Cortex of kidney (tissue), 1 donor: ENCODE measurements around the gene SC5D.
A peak's percentile ranks its signal among the peaks of the same experiment; 100 is the strongest.

Experiments
- DNase-seq: peaks from one replicate; lab custom pipeline; 2025; lab: John Stamatoyannopoulos, UW

The SC5D gene, protein sequence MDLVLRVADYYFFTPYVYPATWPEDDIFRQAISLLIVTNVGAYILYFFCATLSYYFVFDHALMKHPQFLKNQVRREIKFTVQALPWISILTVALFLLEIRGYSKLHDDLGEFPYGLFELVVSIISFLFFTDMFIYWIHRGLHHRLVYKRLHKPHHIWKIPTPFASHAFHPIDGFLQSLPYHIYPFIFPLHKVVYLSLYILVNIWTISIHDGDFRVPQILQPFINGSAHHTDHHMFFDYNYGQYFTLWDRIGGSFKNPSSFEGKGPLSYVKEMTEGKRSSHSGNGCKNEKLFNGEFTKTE

DNA sequence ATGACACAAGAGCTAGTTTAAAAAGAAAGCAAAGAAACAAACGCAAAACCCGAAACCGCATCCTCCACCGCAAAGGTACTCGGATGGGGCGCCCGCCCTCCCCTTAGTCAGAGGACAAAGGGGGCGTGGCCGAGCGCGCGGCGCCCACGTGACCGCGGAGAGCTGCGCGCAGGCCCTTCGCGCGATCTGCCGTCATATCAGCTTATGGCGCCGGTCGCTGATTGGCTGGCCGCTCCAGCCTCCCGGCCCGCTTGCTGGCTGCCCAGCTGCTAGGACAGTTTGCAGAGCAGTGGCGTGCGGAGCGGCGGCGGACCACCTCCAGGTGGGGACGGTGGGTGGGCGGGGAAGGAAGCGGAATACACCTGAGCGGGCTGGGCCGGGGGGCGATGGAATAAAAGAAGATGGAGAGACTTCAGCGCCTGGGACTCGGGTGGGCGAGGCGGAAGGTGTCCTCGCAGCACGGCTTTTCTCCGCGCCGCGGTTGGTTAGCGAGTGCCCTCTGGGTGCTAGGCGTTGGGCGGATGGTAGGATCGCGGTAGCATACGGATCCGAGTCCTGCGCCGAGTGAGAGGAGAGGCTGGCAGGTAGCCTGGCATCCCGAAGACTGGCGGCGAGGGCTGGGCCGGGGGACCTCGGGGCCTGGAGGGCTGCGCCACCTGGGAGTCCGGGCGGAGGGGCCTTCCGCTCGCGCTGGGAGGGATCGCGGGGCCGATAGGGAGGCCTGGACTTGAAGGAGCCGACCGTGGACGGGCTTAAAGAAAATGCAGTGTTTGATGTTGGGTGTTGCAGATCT lies at the start of gene SC5D:
Gene SC5D (plus strand): TSS at position 277 of the 793 bp plus-strand sequence. CDS start 10,605 bp downstream, outside the sequence.
- peak; percentile 49 for DNase-seq

DNA sequence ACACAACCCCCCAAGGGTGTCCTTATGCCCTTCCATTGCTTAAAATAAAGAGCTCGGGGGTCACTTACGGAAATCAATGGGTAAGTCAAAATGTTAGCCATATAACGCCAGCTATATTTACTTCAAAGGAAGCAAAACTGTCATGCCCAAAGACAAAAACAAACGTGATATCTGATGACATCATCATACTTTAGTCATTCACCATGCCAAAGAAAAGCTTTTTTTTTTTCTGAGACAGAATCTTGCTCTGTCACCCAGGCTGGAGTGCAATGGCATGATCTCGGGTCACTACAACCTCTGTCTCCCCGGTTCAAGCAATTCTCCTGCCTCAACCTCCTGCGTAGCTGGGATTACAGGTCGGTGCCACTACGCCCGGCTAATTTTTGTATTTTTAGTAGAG lies 47.7 kb upstream of the SC5D start:
- no peak for DNase-seq

DNA sequence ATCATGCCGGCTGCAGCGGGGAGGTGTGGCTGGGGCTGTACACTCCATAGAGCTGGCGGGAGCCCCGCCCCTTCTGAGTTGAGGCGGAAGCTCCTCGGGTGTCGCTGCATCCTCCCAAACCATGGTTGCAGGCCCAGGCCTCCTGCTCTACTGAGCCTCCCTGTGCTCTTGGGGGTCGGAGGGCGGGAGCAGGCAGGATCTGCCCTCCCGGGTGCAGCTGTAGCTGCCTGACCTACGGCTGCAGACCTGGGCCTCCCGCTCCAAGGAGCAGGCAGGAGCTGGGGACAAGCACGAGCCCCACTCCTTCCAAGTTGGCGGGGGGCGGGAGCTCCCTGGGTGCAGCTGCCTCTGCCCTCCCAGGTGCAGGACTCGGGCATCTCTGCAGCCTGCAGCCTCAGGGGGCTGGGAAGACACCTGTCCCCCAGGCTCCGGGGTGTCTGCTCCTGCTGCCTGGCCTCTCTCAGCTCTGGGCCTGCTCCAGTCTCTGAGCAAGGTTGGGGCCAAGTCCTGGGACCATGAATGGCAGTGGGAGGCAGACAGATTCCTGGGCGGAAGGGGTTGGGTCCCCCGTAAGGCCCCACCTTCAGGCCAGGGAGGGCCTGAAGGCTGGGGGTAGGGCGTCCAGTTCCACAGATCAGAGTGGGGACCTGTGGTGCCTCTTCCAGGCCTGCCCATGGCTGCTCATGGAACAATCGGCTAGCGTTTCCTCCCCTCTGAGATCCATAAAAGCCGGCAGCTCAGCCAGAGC lies 46.4 kb upstream of the SC5D start:
- no peak for DNase-seq

DNA sequence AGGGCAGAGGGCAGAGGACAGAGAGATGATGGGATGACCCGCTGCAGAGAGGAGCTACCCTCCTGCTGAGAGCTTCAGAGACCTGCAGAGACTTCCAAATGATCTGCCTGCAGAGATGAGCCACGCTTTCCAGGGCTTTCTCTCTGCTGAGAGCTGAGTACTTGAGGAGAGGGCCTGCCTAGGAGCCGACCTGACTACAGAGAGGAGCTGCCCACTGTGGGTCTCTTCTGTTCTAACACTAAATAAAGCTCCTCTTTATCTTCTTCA lies 45.9 kb upstream of the SC5D start:
- DNase-seq: no peak

DNA sequence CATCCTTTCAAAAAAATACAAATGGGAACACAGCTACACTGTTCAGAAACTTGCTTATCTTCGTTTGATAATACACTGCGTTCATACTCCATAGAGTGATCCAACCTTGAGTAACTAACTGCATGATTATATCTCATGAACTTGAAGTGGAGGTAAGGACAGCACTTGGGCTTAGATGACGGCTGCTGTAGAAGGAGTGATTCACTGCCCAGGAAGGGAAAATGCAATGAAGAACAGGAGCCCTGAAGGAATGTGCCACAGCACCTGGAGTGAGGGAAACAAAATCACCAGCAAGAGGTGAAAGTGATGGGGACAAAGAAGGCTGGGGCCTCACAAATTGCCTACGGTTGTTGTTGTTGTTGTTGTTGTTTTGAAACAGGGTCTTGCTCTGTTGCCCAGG lies 44.1 kb upstream of the SC5D start:
- no peak for DNase-seq

DNA sequence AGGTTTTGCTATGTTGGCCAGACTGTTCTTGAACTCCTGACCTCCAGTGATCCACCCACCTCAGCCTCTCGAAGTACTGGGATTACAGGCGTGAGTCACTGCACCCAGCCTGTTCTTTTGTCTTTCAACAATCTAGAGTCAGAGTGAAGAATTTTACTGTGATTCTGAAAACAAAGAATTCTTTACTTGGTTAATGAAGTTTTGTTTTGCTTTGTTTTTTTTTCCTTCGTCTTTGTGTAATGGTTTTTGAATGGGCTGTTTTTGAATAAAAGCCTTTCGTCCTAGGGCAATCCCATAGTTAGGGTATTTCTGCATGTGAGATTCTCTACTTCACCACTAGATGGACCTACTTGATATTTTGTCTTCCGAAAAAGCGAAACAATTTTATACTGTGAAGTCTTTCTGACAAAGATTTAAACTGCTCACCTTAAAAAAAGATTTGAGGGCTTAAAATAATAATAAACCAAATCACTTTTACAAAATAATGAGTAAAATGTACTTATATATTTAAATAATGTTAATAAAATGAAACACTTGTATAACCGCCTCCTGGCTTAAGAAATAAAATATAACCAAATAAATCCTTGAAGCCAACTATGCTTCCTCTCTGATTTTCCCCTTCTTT lies 43.4 kb upstream of the SC5D start:
- DNase-seq: no peak

DNA sequence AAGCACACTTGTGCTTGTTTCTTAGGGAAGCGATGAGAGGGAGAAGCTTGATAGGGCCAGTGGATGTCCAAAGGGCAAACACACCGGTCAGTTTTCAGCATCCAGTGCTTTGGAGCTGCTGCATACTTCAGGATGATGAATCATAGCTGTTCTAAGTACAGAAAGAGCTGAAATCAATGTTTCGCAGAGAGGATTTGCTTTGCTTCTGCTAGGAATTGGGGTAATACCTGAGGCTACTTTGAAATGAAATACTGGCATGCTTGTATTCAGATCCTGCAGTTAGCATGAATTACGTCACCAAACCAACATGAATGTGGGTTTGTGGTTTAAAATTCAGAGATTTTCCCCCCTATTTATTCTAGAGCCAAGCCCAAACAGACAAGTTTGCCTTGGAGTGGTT lies 41.7 kb upstream of the SC5D start:
- DNase-seq: no peak

DNA sequence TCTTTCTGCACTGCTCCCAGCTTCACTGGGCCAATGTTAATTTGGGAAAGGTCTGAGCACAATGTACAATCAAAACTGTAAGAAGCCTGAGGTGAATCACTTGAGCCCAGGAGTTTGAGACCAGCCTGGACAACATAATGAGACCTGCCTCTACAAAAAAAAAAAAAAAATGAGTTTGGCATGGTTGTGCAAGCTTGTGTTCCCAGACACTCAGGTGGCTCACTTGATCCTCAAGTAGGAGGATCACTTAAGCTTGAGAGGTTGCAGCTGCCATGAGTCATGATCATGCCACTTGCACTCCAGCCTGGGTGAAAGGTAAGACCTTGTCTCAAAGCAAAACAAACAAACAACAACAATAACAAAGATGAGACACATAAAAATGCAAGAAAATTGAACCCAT lies 38.6 kb upstream of the SC5D start:
- no peak for DNase-seq

DNA sequence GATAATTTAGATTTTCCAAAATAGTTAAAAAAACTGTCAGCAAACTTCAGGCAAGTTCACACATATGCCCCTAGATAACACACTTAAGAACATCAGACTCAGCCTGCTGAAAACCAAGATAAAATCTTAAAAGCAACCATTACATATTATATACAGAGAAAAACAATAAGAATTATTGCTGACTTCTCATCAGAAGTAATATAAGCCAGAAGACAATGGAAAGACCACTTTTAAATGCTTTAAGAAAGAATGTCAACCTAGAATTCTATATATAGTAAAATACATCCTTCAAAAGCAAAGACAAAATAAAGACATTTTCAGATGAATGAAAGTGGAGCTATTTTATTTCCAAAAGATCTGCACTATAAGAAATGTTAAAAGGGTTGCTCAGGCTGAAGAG lies 37.8 kb upstream of the SC5D start:
- no peak for DNase-seq

DNA sequence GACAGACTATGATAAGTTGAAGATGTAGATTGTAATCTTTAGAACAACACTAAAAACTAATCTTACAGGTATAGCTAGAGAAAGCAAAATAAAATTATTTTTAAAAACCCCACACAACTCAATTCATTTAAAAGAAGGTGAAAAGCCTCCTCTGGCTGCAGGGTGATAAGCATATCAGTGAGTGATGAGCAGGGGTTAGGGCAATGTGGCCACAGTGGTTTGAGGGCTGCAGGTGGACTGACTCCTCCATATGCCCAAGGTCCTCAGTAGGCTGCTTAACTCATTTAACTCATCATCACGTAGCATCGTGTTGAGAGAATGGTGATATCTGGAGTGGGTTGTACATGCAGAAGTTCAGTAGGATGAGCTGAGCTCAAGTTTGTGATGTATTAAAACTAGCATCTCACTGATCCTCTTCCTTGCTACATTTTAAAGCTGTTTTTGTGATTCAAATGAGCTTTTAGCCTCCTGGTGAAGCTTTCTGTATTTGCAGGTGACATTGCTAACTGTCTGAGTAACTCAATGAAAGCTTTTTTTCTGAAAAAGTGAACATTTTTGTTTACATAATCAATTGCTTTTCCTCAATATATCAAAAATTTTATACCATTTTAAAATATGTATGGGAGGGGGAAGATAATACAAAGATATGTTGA lies 37.0 kb upstream of the SC5D start:
- DNase-seq: no peak

DNA sequence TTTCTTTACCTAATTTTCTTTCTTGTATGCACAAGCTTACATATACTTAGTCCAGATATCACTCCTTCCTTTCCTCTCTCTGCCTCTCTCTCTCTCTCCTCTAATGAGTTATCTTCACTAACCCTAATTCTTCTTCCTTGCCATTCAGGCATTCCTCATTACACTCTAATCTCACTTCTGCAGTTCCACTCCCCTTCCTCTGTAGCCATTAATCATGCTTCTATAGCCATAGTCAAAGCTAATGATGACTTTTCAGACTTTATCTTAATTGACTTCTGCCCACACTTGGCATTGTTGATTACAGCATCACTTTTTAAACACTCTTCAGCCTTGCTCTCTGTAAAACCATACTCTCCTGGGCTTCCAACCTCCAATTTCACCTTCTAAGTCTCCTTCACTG lies 35.3 kb upstream of the SC5D start:
- DNase-seq: no peak

DNA sequence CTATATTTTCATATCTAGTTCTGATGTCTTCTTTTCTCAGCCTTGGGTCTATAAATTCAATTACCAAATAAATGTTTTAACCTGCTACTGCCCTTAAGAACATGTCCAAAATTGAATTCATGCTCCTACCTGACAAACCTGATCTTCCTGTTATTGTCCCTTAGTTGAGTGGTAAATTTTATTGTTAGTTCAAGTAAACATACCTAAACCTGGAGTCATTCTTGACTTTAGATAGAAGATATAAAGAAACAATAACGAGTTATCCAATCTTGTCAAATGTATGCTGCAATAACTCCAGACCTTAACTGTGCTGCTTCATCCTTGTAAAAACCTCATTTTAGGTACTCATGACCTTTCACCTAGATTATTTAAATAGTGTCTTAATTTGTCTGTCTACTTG lies 34.6 kb upstream of the SC5D start:
- DNase-seq: no peak

DNA sequence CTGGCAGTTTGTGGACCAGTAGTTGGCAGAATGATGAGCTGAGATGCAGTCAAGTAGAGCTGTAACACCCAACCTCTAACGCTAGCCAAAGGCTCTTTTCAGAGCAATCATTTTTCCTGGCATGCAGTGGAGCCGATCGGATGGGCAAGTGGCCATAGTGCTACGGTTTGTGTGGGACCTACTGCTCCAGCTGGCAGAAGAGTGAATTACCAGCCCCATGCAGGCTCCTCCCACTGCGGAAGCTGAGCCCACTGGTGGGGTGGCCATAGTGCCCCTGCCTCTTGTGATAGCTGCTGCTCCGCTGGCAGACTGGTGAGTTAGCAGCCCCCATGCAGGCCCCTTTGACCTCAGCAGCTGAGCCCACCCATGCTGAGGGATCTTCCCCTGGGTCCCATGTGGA lies 27.0 kb upstream of the SC5D start:
- DNase-seq: no peak

DNA sequence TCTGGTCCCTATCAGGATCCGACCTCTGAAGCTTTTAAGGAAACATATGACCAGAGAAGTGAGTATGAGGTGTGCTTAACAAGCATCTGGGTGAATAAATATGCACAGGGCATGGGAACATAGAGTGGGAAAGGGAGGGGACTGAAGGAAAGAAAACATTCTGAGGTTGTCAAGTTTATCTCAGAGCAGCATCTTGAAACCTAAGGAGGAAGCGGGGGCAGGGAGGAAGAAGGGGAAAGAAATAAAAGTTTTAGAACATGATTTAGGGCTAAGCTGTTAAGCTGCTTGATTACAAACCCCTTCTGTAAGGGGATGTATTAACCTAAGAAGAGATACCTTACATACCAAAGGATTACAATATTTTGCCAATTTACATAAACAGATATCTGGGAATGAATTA lies 24.0 kb upstream of the SC5D start:
- no peak for DNase-seq

DNA sequence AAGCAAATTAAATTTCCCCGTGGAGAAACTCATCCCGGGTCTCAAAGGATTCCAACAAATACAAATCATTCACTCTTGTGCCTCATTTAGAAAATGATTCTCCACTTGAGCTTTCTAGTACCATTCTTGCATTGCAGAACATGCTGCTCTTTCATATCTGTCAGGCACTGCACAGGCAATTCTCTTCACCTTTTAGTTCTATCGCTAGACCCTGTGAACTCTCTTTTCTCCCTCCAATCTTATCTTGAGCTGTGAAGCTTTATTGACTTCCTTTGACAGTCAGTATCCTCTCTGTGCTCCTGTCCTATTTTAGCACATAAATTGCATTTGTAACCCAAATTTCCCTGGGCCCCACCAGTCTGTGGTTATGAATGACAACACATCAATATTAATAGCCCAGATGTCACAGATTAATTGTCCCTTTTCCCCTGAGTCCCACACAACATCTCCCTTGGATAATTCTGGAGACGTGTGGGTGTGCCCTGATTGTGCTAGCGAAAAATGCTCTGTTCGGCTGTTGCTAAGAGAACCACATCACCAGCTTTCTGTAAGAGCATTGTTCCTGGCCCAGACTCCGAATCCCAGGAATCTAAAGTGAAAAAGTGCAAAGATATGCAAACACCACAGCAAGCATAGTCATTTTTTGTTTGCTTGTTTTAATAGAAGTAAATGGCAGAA lies 22.4 kb upstream of the SC5D start:
- DNase-seq: no peak

DNA sequence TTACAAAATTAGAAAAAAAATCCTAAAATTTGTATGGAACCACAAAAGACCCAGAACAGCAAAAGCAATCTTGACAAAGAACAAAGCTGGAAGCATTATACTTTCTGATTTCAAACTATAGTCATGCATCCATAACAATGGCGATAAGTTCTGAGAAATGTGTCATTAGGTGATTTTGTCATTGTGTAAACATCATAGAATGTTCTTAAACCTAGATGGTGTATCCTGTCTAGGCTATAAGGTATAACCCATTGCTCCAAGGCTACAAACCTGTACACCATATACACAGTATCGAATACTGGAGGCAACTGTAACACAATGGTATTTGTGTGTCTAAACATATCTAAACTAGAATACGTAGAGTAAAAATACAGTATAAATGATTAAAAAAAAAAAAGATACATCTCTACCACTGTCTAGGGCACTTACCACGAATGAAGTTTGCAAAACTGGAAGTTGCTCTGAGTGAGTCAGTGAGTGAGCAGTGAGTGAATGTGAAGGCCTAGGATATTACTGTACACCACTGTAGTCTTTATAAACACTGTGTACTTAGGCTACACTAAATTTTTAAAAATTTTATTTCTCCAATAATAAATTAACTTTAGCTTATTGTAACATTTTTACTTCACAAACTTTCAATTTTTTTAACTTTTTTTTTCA lies 18.1 kb upstream of the SC5D start:
- no peak for DNase-seq

DNA sequence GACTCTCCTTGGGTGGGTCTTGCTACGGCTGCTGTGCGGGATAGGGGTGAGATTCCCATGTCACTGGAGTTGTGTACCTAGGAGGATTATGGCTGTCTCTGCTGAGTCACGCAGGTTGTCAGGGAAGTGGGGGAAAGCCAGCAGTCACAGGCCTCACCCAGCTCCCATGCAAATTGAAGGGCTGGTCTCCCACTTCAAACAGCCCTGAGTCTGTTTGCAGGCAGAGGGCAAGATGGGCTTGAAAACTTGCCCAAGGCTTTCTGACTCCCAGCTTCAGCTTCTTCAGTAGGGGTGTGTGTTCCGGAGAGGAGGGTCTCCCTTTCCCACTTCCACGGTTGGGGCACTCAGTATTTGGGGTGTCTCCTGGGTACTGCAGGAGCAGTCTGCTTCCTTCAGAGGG lies 10.9 kb upstream of the SC5D start:
- DNase-seq: no peak

DNA sequence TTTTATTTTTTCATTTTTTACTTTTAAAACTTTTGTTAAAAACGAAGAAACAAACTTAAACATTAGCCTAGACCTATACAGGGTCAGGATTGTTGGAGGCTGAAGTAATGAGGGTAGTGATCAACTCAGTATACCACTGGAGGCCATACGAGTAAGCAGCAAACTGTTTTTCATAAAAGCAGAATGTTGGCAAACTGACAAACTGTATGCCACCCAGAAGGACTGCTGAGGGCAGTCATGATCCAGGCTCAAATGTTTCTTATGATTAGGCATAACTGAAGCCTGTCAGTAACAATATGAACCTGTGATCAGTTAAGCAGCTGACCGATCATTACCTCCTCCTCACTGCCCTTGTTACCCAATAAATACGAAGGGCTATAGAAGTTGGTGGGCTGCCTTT lies 10.2 kb upstream of the SC5D start:
- DNase-seq: no peak

DNA sequence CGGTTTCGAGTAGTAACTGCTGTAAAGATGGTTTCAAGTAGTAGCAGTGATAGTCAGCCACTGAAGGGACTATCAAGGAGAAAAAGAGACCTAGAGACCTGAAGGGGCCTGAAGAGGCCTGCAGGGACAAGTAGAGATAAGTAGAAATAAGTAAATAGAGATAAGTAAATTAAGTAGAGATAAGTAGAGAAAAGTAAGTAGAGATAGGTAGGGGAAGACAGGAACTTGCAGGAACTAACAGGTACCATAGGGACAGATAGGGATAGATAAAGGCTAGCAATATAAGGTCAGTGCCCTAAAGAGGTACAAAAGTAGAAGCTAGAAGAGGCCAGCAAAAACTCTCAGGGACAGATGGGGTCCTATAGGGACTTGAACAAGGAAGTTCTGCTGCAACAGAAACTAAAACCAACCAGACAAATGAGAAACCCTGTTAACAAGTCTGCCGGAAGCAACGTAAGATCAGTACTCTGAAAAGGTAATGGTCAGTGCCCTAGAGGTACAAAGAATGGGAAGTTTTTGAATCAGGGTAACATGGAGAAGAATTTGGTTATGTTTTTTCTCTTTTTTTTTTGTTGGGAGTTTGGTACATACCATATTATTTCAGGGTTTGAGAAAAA lies 9.6 kb upstream of the SC5D start:
- DNase-seq: no peak

DNA sequence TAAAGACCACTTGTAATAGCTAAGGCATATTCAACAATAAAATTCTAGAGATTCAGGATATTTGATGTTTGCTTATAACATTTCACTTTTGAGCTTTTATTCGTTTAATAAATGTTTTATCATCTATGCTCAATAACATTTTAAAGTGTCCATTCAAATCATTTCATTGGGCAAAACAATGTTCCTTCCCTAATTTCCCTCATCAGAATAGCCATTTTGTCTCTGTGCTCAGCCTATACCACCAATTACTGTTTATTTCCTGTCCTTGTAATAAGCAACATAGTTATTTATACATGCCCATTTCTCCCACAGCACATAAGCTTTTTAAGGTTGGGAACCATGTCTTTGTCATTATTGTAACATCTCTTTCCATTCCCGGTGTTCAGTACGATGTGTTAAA lies 1.3 kb upstream of the SC5D start:
- no peak for DNase-seq
